Esophagus muscularis mucosa (tissue), 4 donors: ENCODE measurements around the gene MOGAT1. TPM values are rescaled to one million over a fixed set of nuclear protein-coding genes. Genes with fewer than 3 reads are reported as not detected.

Source experiments
- DNase-seq: peaks from one replicate; pipeline ENCODE4 v3.0.0-alpha.2; 2017; ENCODE audit errors: extremely low spot score
- H3K27ac ChIP-seq, 4 donors: fragments of 200-600 bp; sonication (generic); replicated peaks in 1 of 4; 1 replicate in 3 of 4; 2 replicates in 1 of 4; pipeline ENCODE4 v1.5.1; 2016 to 2019; ENCODE audit warnings: mild to moderate bottlenecking in 1 of 4
- H3K27me3 ChIP-seq, 4 donors: fragments of 200-600 bp; sonication (generic); one replicate each; pipeline versions ENCODE4 v1.5.1 to v1.6.0; 2016 to 2019
- H3K36me3 ChIP-seq, 4 donors: fragments of 200-600 bp; sonication (generic); one replicate each; pipeline ENCODE4 v1.5.1; 2016 to 2019
- H3K4me1 ChIP-seq, 4 donors: fragments of 200-600 bp; sonication (generic); one replicate each; pipeline ENCODE4 v1.5.1; 2016 to 2019
- H3K4me3 ChIP-seq, 4 donors: fragments of 200-600 bp; sonication (generic); 1 replicate in 2 of 4; 2 replicates in 2 of 4; pipeline ENCODE4 v1.5.1; 2016 to 2019; ENCODE audit warnings: mild to moderate bottlenecking in 4 of 4, moderate library complexity in 1 of 4
- H3K9me3 ChIP-seq, 4 donors: fragments of 200-600 bp; sonication (generic); 1 replicate in 3 of 4; 2 replicates in 1 of 4; pipeline ENCODE4 v1.5.1; 2016 to 2019
- CTCF ChIP-seq, 3 experiments: fragments of 200-600 bp in 2 of 3; fragments of 450-650 bp in 1 of 3; sonication (generic) in 2 of 3; IDR thresholded peaks; one replicate each; pipeline ENCODE4 v1.5.1; 2017 to 2019; ENCODE audit warnings: antibody characterized with exemption in 3 of 3, mild to moderate bottlenecking in 2 of 3, moderate library complexity in 1 of 3
- EP300 ChIP-seq: sonication (generic); formaldehyde crosslinking; IDR thresholded peaks from one replicate; pipeline ENCODE4 v1.6.1; 2017; ENCODE audit warnings: antibody characterized with exemption
- POLR2A ChIP-seq: fragments of 450-650 bp; IDR thresholded peaks from one replicate; pipeline ENCODE4 v1.6.1; 2017; ENCODE audit warnings: antibody characterized with exemption, moderate library complexity, mild to moderate bottlenecking, low read depth
- POLR2AphosphoS5 ChIP-seq, 2 donors: sonication (generic); formaldehyde crosslinking; IDR thresholded peaks; one replicate each; pipeline ENCODE4 v1.6.1; 2017; ENCODE audit warnings: antibody characterized with exemption in 2 of 2
- WGBS: methylation state at CpG from one replicate; pipeline ENCODE4 v1.1.5; 2018; 5-methylcytosine and 5-hydroxymethylcytosine counted together
- intact Hi-C: fragments of 100-400 bp; cut with DNase I; formaldehyde crosslinking; loops from one replicate; pipeline ENCODE4 v1.15.1; 2023
- total RNA-seq, 4 donors: library from RNA; depleted of rRNA; stranded (reverse); fragments of >200 nt; gene quantifications; one replicate each; pipeline versions ENCODE4 v1.1.0 to v1.2.1, GENCODE V29; 2016

MOGAT1 gene
- total RNA-seq, 4 donors from 2014 or later = not detected

DNA sequence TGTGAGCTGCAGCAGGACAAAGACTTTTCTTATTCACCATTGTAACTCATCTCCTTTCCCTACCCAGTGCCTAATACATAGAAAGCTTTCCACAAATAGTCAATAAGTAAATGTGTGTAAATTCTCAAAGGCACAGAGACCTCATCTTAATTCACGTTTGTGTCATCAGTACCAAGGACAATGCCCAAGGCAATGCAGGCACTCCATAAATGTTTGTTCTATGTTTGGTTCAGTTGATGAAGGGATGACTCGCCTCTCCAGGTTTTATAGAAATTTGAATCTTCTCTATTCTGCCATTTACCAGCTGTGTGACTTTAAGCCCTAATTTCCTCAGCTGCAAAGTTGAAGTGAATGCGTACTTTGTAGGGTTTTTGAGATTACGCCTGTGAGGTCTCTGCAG lies 2.1 kb upstream of the MOGAT1 start:
- intact Hi-C loops = no loop called here
- H3K4me1 ChIP-seq = peaks cover 5 to 15% (median 13%) of the 10 kb centered on the region in 4 donors
- peaks cover 0 to 18% (median 0%) of the 10 kb centered on the region in 4 donors for H3K27me3 ChIP-seq
- TF ChIP-seq CTCF (IDR thresholded peaks at IDR 0.05) = no peak
- no peak for TF ChIP-seq EP300
- no peak for TF ChIP-seq POLR2A
- no peak for TF ChIP-seq POLR2AphosphoS5 (IDR thresholded peaks at IDR 0.05)
- H3K27ac ChIP-seq = no peak overlapping the region
- no peak overlapping the region for H3K4me3 ChIP-seq
- no peak for DNase-seq
- no peaks in the 10 kb centered on the region for H3K9me3 ChIP-seq
- no peaks in the 10 kb centered on the region for H3K36me3 ChIP-seq
- 77% methylated on average over 4 of the region's 4 CpGs for WGBS

GRCh38 chr2:222670191-222671038 lies 1.0 kb upstream of the MOGAT1 start:
- 84% methylated on average over 9 of the region's 9 CpGs for whole genome bisulfite sequencing
- no peak for DNase-seq
- intact Hi-C loops = no loop called here
- Histone ChIP-seq H3K4me1 (peaks cover 5 to 15% (median 13%) of the 10 kb centered on the region in 4 donors), H3K27me3 (peaks cover 0 to 18% (median 0%) of the 10 kb centered on the region in 4 donors), H3K27ac (no peak overlapping the region), H3K9me3 (no peaks in the 10 kb centered on the region), H3K36me3 (no peaks in the 10 kb centered on the region), H3K4me3 (no peak overlapping the region)
- TF ChIP-seq CTCF (IDR thresholded peaks at IDR 0.05) = no peak
- no peak for TF ChIP-seq POLR2AphosphoS5 (IDR thresholded peaks at IDR 0.05)
- no peak for TF ChIP-seq EP300
- TF ChIP-seq POLR2A = no peak

GRCh38 chr2:222672068-222672401 lies 577 bp downstream of the MOGAT1 start:
- H3K27me3 ChIP-seq = peaks cover 0 to 18% (median 0%) of the 10 kb centered on the region in 4 donors
- H3K4me3 ChIP-seq = peak overlapping the region; percentile 48 to 54 (median 54)
- intact Hi-C loops = no loop called here
- peaks cover 5 to 15% (median 13%) of the 10 kb centered on the region in 4 donors for H3K4me1 ChIP-seq
- no peaks in the 10 kb centered on the region for H3K36me3 ChIP-seq
- TF ChIP-seq EP300 (no peak), POLR2A (no peak), POLR2AphosphoS5 (IDR thresholded peaks at IDR 0.05) (no peak), CTCF (IDR thresholded peaks at IDR 0.05) (no peak)
- no peak overlapping the region for H3K27ac ChIP-seq
- 33% methylated on average over 10 of the region's 10 CpGs for WGBS
- no peak for DNase-seq
- no peaks in the 10 kb centered on the region for H3K9me3 ChIP-seq

GRCh38 chr2:222673273-222673672 lies 1.8 kb downstream of the MOGAT1 start:
- WGBS = 78% methylated on average over 7 of the region's 7 CpGs
- Histone ChIP-seq H3K36me3 (no peaks in the 10 kb centered on the region), H3K9me3 (no peaks in the 10 kb centered on the region), H3K4me3 (no peak overlapping the region), H3K4me1 (peaks cover 5 to 15% (median 13%) of the 10 kb centered on the region in 4 donors), H3K27me3 (peaks cover 0 to 18% (median 0%) of the 10 kb centered on the region in 4 donors), H3K27ac (no peak overlapping the region)
- TF ChIP-seq POLR2A (no peak), EP300 (no peak), CTCF (IDR thresholded peaks at IDR 0.05) (no peak), POLR2AphosphoS5 (IDR thresholded peaks at IDR 0.05) (no peak)
- intact Hi-C loops = no loop called here
- DNase-seq = no peak
